NOMO-1 treated with DMSO at 0.1 percent for 48 hours (cell line): ENCODE results near the gene ZBTB16.

Experiments used
- DNase-seq: peaks from one replicate; lab custom pipeline; 2025; ENCODE audit not compliant: unreplicated experiment; lab: John Stamatoyannopoulos, UW

ZBTB16 gene

DNA sequence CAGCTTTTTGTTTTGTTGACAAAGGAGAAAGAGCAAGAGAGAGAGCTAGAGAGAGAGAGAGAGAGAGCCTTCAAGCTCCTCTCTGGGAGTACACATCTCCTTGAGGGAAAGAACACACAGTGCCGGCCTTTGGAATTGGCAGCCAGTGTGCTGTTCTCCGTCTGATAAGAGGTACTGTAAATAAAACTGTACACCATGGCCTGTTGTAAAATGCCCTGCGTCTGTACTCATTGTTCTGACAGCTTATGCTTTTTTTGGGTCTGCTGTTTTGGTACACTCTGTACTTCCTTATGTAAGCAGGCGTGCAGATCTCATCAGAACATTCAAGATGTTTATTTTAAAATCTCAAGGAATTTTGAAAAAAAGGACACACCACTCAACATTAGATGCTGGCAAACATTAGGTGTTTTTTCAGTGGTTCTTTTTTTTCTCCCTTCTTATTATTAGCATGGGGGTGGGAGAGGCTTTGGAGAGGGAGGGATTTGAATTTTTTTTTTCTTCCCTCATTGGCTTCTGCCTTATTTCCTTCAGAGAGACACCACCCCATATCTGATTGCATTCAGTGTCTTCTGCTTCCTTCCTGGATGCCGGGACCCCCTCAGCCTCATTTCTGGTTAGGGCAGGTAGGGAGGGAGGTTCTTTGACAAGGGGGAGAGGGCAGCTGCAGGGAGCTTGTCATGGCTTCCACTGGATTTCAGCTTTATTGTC is 119.9 kb downstream of the ZBTB16 start:
- DNase-seq: no peak

DNA sequence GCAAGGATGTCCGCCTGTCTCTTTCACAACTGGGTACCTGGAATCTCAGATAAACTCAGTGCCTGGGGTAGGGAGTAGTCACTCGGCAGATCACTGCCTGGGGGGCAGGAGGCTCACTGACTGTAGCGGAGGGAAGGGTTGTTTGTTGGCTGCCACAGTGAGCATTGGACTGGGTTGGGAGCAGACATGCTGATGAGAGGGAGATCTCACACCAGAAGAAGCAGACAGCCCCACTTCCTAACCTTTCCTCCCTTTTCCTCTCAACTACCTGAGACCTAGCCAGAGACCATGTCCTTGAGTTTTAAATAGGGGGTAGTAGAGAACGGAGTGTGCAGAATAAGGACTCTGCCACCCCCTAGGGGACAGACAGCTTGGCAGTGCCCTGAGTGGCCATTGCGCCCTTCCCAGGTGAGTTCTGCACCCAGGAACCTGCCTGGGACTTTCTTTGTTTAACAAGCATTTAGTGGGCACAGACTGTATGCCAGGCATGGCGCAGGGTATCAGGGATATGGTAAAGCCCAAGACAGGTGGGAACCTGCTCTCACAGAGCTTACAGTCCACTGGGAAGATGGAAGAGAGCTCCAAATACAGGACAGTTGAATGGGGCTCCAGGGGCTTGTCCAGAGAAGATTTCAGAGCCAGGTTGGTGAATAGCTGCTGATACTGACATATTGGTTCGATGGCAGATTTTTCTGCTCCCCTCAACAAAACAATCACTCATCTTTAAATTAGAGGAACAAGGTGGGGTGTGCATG is 121.0 kb downstream of the ZBTB16 start:
- peak; percentile 18 for DNase-seq

DNA sequence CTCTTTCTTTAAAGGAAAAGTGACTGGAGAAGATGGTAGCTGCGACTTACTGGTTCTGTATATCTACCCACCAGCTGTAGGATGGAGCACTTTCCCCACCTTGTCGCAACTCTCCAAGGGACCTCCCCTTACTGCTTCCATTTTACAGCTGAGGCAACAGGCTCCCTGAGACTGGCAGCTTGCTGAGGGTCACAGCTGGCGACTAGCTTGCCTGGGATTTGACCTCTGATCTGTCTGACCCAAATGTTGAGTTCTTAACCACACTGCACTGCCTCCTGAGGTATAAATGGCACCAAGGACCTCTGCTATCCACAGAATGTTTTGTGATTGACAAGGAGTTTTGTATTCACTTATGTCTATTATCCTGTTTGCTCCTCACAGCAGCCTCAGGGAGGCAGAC is 121.7 kb downstream of the ZBTB16 start:
- DNase-seq: no peak

DNA sequence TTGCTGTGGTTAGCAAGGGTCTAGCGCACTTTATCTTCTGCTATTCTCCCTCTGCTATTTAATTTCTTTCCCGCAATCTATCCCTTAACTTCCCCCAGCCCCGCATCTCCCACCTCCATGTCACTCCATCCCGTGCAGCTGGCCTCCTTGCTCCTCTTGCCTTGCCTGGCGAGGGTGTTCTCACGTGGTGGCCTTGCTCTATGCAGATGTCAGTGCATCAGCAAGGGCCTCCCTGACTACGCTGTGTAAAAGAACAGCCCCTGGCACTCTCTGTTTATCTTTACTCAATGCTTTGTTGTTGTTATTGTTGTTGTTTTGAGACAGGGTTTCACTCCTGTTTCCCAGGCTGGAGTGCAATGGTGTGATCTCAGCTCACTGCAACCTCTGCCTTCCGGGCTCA is 122.2 kb downstream of the ZBTB16 start:
- DNase-seq: no peak

DNA sequence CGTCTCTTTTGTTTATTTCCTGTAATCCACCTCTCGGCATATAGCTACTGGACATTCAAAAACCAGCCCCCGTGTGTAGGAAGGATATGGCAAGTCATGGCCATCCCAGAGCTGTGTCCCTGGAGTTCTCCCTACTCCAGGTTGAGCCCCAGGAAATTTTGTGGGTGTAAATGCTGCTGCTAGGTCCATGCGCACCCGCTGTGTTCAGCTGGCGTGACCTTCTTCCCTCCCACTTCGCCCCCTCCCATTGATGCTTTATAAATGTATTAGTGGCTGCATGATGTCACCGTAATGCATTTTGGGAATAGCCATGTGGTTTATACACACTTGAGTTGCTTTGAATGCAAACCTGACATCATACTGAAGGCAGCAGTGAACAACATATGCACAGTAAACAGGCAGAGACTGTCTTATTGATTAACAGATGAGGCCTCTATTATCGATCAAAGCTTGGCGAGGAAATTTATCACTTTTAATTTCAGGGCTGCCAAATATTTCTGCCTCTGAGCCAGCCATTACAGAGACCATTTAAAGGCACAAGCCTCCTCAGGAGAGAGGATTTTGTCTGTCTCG is 123.0 kb downstream of the ZBTB16 start:
- DNase-seq: no peak

DNA sequence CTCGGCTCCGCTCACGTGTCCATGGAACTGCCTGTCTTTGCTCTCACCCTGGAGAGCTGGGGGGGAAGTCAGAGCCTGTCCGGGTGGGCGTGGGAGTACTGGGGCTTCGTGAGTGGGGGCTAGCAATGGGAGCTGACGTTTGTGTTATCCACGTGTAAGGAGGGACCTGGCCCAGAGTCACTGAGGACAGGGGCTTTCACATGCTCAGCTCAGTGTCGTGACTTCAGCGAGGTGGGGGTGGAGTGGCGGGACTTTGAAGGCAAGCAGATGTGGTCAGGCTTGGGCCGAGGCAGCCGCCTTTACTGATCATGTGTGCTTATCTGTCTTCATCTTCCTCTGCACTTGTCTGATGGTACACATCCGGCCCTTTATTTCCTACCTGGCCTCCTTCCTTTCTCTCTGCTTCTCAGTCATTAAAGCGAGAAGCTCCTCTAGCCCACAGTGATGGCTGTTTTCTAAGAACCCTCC is 123.6 kb downstream of the ZBTB16 start:
- no peak for DNase-seq

DNA sequence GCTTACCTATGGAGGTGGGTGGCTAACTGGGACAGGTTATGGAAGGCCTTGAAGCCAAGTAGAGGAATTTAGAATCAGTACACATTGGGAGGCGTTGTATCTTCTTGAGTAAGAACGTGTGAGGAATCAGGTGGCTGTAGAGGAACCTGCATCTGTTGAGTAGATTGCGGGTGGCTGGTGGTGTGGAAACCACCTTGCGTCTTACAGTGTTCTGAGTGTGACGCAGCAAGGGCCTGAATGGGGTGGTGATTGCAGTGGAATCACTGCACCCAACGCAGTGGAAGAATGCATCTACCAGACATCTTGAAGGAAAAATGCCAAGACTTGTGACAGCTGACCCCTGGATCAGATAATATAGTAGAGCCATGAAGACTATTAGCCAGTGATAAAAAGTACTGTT is 125.9 kb downstream of the ZBTB16 start:
- no peak for DNase-seq

DNA sequence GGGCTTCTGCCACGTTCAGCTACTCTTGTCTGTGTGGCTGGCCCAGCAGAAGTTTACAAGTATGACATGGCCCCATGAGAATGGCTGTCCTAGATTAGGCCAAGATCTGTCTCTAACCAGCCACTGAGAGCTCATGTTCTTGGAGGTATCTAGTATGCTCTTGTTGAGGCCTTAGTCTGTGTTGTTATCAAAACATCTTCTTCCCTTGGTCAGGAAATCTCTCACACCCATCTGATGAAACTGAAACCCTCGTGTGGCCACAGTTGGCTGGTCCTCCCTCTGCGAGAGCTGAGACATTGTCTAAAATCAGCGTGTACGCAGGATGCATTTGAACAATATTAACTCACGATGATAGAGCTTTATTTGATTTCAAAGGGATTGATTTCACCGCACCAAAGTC is 127.7 kb downstream of the ZBTB16 start:
- no peak for DNase-seq

DNA sequence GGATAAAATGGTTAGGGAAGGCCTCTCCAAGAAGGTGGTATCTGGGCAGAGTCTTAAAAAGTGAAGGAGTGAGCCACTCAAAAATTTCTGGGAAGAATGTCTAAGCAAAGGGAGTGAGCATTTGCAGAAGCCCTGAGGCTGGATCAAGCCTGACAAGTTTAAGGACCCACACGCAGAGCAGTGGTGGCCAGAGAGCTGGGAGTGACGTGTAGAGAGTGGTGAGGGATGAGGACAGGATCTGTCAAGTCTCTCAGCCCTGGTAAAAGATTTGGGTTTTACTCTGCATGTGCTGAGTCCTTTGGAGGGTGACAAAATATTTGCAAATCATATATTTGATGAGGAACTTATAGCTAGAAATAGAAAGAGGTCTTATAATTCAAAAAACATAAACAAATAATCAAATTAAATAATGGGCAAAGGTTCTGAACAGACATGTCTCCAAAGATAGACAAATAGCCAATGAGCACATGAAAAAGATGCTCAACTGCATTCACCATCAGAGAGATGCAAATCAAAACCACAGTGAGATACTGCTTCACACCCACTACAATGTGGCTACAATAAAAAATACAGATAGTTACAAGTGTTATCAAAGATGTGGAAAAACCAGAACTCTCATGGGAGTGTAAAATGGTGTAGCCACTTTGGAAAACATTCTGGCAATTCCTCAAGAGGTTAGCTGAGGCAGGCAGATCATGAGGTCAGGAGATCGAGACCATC is 129.5 kb downstream of the ZBTB16 start:
- no peak for DNase-seq

DNA sequence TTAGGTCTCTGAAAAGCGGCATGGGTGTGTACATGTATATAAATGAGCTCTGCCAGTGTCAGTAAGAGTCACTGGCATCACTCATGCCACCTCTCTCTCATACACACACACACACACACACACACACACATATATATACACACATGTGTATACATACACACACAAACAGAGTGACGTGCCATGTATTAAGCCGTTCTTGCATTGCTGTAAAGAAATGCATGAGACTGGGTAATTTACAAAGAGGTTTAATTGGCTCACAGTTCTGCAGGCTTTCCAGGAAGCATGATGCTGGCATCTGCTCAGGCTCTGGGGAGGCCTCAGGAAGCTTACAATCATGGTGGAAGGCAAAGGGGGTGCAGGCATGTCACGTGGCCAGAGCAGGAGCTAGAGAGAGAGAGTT is 131.1 kb downstream of the ZBTB16 start:
- DNase-seq: no peak

DNA sequence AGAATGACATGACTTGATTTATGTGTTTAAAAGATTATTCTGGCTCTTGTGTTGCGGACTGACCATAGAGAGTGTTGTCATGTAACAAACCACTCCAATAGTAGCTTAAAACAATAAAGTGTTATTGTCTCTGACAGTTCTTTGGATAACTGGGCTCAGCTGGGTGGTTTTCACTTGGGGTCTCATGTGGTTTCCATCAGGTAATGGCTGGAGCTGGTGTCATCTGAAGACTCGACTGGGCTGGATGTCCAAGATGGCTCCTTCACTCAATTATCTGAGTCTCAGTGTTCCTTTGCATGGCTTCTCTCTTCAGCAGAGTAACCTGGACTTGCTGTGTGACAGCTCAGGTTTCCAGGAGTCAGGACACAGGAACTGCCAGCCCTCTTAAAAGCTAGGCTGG is 132.4 kb downstream of the ZBTB16 start:
- no peak for DNase-seq

DNA sequence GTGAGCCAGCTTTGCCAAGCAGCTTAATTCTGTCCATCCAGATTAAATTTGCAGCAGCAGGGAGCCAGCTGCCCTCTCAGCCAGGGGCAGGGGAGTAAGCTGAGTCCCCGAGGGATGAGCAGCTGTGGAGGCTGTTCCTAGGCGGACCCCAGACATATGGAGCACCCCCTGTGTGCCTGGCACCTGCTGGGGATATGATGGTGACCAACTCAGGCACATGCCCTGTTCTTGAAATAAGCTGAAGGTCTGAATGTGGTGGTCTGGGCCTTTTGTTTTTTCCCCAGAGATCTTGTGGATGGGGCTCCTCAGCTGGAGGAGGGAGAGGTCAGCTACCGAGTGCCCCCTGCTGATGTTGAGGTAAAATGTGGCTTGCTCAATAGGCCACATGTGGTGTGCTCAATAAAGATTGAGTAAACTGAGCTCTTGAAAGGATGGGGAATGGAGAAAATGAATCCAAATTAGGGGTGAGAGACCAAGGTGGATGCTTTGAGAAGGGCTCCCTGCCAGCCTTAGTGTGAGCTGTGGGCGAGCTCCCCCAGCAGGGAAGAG is 133.4 kb downstream of the ZBTB16 start:
- DNase-seq: peak; percentile 14

DNA sequence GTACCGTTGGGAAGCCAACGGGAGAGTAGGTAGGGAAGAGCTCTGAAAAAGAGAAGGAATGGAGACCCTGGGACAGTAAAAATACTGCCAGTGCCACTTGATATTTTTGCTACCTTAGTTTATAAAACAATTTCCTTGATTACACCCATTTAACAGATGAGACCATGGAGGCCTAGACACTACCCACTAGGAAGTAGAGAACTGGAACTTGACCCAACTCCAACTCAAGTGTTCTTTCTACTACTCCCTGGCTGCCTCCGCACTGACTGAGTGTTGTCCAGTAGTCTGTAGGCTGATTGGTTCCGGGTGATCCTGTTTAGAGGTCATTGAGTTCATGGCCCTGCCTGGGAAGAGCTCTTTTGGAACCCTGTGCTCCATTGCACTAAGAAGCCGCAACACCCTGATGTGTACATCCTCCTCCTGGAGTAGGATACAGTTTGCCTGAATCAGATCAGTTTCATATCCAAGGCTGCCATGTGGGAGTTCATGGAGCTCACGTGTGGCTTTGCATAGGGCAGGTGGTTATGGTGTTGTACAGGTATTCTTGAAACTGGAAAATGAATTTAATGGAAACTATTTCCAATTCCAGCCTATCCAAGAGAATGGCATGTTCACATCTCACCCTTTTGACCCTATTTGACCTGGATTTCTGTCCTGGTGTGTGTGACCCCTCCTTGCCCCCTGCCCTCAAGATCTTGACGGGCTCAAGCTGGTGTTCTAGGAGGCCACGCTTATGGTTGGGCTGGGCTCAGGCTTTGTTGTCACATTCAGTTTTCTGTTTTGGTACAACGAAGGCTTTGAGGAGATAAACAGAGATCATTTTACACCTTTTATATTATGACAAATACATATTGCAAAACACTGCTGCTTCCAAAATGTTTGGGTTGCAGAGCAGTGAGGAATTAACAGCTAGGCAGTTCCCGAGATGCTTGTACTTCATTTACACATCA is 134.5 kb downstream of the ZBTB16 start:
- no peak for DNase-seq

DNA sequence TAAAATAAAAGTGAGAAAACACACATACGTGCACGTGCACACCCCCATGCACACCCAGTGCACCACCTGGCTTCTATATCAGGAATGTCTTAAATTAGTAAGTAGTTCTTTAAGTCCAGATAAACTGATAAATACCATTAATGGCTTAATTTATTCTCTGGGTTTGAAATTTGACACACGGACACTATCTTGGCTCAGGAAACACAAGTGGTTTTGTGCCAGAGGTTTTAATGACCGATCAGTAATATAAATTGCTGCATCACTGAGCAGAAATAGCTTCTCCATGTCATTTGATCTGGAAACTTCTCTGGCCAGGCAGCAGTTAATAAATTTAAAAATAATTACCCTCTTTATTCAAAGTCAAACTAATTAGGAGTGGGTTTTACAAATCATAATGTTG is 135.2 kb downstream of the ZBTB16 start:
- no peak for DNase-seq

DNA sequence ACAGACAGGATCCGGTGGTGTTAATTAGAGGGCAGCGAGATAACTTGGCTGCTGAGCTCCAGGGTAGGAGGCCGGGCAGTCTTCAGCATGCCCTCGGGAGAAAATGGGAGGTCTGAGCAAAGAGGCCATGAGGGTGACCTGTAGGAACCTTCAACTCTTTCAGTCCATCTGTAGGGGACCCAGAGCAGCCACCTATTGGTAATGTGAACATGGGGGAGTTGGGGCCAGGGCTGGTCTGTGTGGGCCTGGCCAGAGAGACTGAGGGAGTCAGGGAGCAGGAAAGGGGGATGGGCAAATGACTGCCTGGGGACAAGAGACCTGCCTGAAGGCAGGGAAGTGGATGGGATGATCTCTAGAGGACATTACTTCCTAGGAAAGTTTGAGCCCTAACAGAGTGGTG is 135.6 kb downstream of the ZBTB16 start:
- no peak for DNase-seq

DNA sequence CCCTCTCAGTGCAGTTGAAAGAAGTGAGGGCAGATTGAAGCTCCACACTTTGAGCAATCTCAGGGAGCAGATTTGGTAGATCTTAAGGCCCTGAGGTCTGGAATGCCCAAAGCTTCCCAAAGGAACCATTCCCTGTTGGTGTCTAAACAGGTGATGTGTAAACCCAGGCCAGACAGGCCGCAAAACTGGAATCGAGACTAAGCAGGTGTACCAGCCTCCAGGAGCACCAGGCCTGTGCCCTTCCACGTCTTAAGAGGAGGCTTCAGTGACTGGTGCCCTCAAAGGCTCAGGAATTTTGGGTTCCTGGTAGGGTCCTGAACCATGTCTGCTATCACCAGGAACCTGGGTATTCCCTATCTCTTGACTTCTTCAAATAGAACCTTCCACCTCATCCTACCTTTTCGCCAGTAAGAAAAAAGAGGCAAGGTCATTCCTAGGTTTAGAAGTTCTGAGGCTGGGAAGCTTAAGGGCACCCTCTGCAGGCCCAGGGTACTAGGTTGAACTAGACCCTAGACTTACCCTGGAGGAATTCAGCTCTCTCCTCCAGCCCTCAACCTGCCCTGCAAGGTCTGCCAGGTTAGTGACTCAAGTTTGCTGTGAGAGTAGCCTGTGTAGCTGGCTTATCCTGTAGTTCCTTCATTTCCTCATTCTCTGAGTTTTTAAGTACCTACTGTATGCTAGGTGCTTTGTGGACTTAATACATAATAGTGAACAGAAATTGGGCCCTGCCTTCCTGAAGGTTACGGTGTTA is 136.6 kb downstream of the ZBTB16 start:
- DNase-seq: no peak

DNA sequence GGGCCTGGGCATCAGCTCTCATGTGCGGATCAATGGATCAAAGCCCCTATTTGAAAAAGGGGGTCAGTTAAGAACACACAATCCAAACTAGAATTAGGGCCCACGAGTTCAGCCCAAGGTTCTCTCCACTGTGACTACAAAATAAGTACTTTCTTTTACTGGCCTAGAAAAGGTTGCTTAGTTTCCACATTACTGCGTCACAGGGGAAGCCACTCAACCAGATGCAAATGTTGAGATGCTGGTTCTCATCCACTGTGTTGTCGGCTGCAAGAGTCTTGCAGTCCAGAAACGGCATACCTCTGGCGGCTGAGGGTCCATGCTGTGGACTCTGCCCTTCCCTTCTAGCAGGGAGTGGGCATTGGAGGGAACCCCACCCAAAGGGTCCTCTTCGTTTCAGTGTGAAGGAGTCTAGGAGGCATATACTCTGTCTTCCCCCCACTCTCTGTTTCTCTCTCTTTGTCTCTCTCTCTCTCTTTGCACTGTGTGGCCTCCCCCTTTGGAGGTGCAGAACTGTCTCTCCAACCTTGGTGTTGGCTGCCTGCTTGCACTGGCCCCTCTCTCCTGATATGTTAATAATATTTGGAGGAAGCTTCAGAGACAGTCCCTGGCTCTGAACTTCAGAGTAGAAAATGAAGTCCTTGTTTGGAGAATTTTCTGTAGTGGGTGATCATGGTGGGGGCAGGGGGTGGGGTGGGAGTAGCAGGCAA is 137.6 kb downstream of the ZBTB16 start:
- no peak for DNase-seq

DNA sequence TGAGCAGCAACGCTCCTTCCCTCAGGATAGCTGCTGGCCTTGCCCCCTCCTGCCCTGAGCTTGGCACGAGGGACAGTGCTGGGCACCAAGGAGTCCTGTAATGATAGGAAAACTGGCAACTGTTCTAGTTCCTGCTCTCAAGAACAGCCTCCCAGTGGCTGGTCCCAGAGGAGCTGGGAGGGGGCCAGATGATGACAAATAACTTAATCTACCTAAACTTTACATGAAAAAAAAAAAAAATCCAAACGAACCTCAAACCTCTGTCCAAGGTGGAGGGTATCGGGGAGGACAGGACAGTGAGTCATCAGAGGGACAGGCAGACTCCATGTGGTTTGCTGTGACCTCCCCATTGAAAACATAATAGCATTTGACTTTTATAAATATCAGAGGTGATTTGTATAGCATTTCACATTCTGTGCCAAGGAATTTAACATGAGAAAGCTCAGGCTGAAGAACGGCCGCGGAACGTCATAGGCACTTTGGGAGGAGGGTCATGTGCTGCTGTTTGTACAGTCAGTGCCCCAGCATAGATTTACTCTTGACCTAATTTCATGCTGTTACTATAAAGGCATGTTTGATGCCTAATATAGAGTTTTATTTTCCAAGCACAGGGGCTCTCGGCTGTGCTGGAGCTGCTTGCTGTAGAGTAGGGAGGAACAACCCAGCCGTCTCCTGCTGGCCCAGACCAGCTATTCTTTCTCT is 138.4 kb downstream of the ZBTB16 start:
- no peak for DNase-seq
